IMR-90 (cell line): ENCODE data around the gene AXL. TPM values are rescaled to one million over a fixed set of nuclear protein-coding genes. Genes with fewer than 3 reads are reported as not detected.

ENCODE experiments used
- ATAC-seq: fragments of 200-7000 bp; cut with Tn5 transposase; 2 replicates; pipeline ENCODE4 v1.9.1; 2020; ENCODE audit warnings: low read depth, mild to moderate bottlenecking, moderate library complexity
- BruUV-seq: library from RNA; stranded (reverse); fragments of 400-500 nt; replicated peaks from 2 replicates; lab custom pipeline; 2021; lab: Mats Ljungman, UMichigan
- CTCF ChIA-PET: fragments of 300-600 bp; formaldehyde crosslinking; extraction: SDS; loops from one replicate; lab custom pipeline; 2021; ENCODE audit warnings: antibody characterized with exemption; lab: Yijun Ruan, JAX
- POLR2A ChIA-PET: fragments of 300-600 bp; sonication (Branson Sonifier 250); formaldehyde crosslinking; loops from one replicate; lab custom pipeline; 2022; ENCODE audit warnings: antibody characterized with exemption; ENCODE audit not compliant: unreplicated experiment; lab: Charles Lee
- DNase-seq: peaks from one replicate; pipeline ENCODE4 v3.0.0; 2013
- H2AFZ ChIP-seq: replicated peaks from 2 replicates; pipeline ENCODE3; 2013; ENCODE audit warnings: low read length, mild to moderate bottlenecking; ENCODE audit not compliant: poor library complexity
- H2AK5ac ChIP-seq: 2 replicates; pipeline ENCODE4 v1.6.1; 2013; ENCODE audit warnings: low read depth, low read length, inconsistent platforms
- H2AK9ac ChIP-seq: replicated peaks from 2 replicates; pipeline ENCODE3; 2013; ENCODE audit warnings: mild to moderate bottlenecking, low read depth, low read length, moderate library complexity; ENCODE audit not compliant: poor library complexity
- H2BK120ac ChIP-seq: 2 replicates; pipeline ENCODE4 v1.6.1; 2013; ENCODE audit warnings: low read depth, low read length, inconsistent platforms
- H2BK15ac ChIP-seq: 3 replicates; pipeline ENCODE4 v1.6.1; 2013; ENCODE audit warnings: low read depth, low read length, inconsistent platforms
- H2BK20ac ChIP-seq: 2 replicates; pipeline ENCODE4 v1.6.1; 2013; ENCODE audit warnings: low read depth, mild to moderate bottlenecking, inconsistent platforms, low read length, moderate library complexity
- H2BK5ac ChIP-seq: 2 replicates; pipeline ENCODE4 v1.6.1; 2013; ENCODE audit warnings: mild to moderate bottlenecking, low read depth, low read length, inconsistent platforms; ENCODE audit not compliant: poor library complexity, severe bottlenecking
- H3K14ac ChIP-seq: replicated peaks from 2 replicates; pipeline ENCODE4 v1.6.1; 2013; ENCODE audit warnings: low read depth, low read length, inconsistent platforms
- H3K18ac ChIP-seq: 2 replicates; pipeline ENCODE4 v1.6.1; 2013; ENCODE audit warnings: low read depth, low read length, control low read depth
- H3K23ac ChIP-seq: 2 replicates; pipeline ENCODE4 v1.6.1; 2013; ENCODE audit warnings: low read depth, low read length, inconsistent platforms
- H3K27ac ChIP-seq: 2 replicates; pipeline ENCODE4 v1.5.1; 2013; ENCODE audit warnings: mild to moderate bottlenecking, control low read depth, low read length; ENCODE audit not compliant: insufficient read depth
- H3K27me3 ChIP-seq: 2 replicates; pipeline ENCODE4 v1.6.1; 2013; ENCODE audit warnings: low read length; ENCODE audit not compliant: control insufficient read depth, insufficient read depth
- H3K36me3 ChIP-seq: 2 replicates; pipeline ENCODE4 v1.6.1; 2013; ENCODE audit warnings: low read length, mixed read lengths; ENCODE audit not compliant: control insufficient read depth, insufficient read depth
- H3K4ac ChIP-seq: 2 replicates; pipeline ENCODE4 v1.6.1; 2013; ENCODE audit warnings: low read depth, low read length, inconsistent platforms
- H3K4me1 ChIP-seq: 2 replicates; pipeline ENCODE4 v1.6.1; 2013; ENCODE audit warnings: low read length, mixed read lengths; ENCODE audit not compliant: control insufficient read depth, insufficient read depth
- H3K4me2 ChIP-seq: 2 replicates; pipeline ENCODE4 v1.6.1; 2013; ENCODE audit warnings: low read depth, mild to moderate bottlenecking, control low read depth, low read length, moderate library complexity
- H3K4me3 ChIP-seq: 2 replicates; pipeline ENCODE4 v1.5.1; 2013; ENCODE audit warnings: low read depth, mild to moderate bottlenecking, control low read depth, low read length, moderate library complexity; ENCODE audit not compliant: insufficient read depth
- H3K56ac ChIP-seq: 2 replicates; pipeline ENCODE4 v1.6.1; 2013; ENCODE audit warnings: low read length, inconsistent platforms; ENCODE audit not compliant: insufficient read depth; ENCODE audit errors: extremely low read depth
- H3K79me1 ChIP-seq, 2 experiments: 2 replicates each; pipeline ENCODE4 v1.6.1; 2013; ENCODE audit warnings: low read length in 2 of 2, inconsistent platforms in 1 of 2, low read depth in 1 of 2
- H3K9ac ChIP-seq: 2 replicates; pipeline ENCODE4 v1.6.1; 2013; ENCODE audit warnings: low read depth, low read length, control low read depth
- H3K9me1 ChIP-seq: 2 replicates; pipeline ENCODE4 v1.6.1; 2013; ENCODE audit warnings: low read length, inconsistent platforms; ENCODE audit not compliant: insufficient read depth
- H3K9me3 ChIP-seq: 2 replicates; pipeline ENCODE4 v1.6.1; 2013; ENCODE audit warnings: low read length; ENCODE audit not compliant: control insufficient read depth, insufficient read depth
- H4K20me1 ChIP-seq: 2 replicates; pipeline ENCODE4 v1.6.1; 2013; ENCODE audit warnings: low read length, inconsistent platforms; ENCODE audit not compliant: insufficient read depth
- H4K5ac ChIP-seq: 2 replicates; pipeline ENCODE4 v1.6.1; 2013; ENCODE audit warnings: mild to moderate bottlenecking, low read depth, low read length, control low read depth
- H4K8ac ChIP-seq, 2 experiments: 2 replicates each; pipeline ENCODE4 v1.6.1; 2013; ENCODE audit warnings: low read depth in 2 of 2, low read length in 2 of 2, control low read depth in 1 of 2, inconsistent platforms in 1 of 2
- H4K91ac ChIP-seq: 2 replicates; pipeline ENCODE4 v1.6.1; 2013; ENCODE audit warnings: low read depth, low read length, inconsistent platforms; ENCODE audit not compliant: insufficient read depth
- FOS ChIP-seq: fragments of 150-350 bp; IDR thresholded peaks from 2 replicates; pipeline ENCODE4 v1.6.1; 2016; ENCODE audit warnings: low read depth, low read length
- POLR2A ChIP-seq: IDR thresholded peaks from 2 replicates; pipeline ENCODE4 v1.6.1; 2012; ENCODE audit warnings: mild to moderate bottlenecking, low read depth, low read length
- RCOR1 ChIP-seq: IDR thresholded peaks from 2 replicates; pipeline ENCODE4 v1.6.1; 2012; ENCODE audit warnings: mild to moderate bottlenecking, low read length, improper control_type of control experiment; ENCODE audit not compliant: insufficient replicate concordance
- RFX5 ChIP-seq: IDR thresholded peaks from 2 replicates; pipeline ENCODE4 v1.8.0; 2012; ENCODE audit warnings: low read depth, mild to moderate bottlenecking, low read length, moderate library complexity
- WGBS, 2 experiments: methylation state at CpG; one replicate each; pipeline versions ENCODE4 v1.1.5 to v1.1.7; 2013; ENCODE audit warnings: missing lambda C conversion rate in 2 of 2; ENCODE audit not compliant: insufficient read length in 1 of 2; ENCODE audit errors: extremely low coverage in 2 of 2; 5-methylcytosine and 5-hydroxymethylcytosine counted together
- dilution Hi-C: fragments of 300-500 bp; cut with HindIII; formaldehyde crosslinking; loops from one replicate; pipeline ENCODE4 v1.14.3; 2018; ENCODE audit warnings: low sequenced_read_pairs; ENCODE audit not compliant: unreplicated experiment
- in situ Hi-C: fragments of 300-500 bp; cut with MboI; formaldehyde crosslinking; loops from 3 replicates; pipeline ENCODE4 v1.14.3; 2019; ENCODE audit warnings: low sequenced_read_pairs, inconsistent platforms, mixed read lengths
- intact Hi-C: fragments of 100-400 bp; cut with micrococcal nuclease; formaldehyde crosslinking; loops from 2 replicates; pipeline ENCODE4 v1.10.0; 2022
- polyA plus RNA-seq, 3 experiments: library from polyadenylated mRNA; depleted of rRNA; stranded (reverse); fragments of >200 nt; gene quantifications; 2 replicates each; pipeline ENCODE4 v1.2.3, GENCODE V29; 2012; ENCODE audit warnings: low replicate concordance in 1 of 3
- total RNA-seq: library from RNA; depleted of rRNA; stranded (reverse); fragments of >200 nt; gene quantifications from 2 replicates; pipeline ENCODE4 v1.2.3, GENCODE V29; 2012

The AXL gene
- total and polyA plus RNA-seq, 2 of the 4 experiments (the other 2 are of a cell fraction): 212 to 466 TPM

DNA sequence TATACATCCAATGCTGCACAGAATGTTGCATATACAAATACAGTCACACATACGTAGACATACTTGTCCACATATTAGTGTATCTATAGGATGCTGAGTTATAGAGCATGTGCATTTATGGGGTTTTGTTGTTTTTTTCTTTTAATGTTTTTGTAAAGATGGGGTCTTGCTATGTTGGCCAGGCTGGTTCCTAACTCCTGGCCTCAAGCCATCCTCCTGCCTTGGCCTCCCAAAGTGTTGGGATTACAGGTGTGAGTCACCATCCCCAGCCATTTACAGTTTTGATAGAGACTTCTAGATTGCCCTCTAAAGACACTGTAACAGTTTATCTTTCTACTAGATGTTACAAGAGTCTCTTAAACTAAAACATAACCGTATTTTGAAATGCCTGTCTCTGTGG lies 59.5 kb downstream of the AXL start:
- Histone ChIP-seq H3K23ac (no peak overlapping the region), H3K9ac (no peak overlapping the region), H4K5ac (no peak overlapping the region), H3K4ac (no peak overlapping the region), H2BK20ac (no peak overlapping the region), H3K9me3 (no peaks in the 10 kb centered on the region), H3K27me3 (no peaks in the 10 kb centered on the region), H2AFZ (no peak overlapping the region), H3K18ac (no peak overlapping the region), H3K14ac (no peak overlapping the region), H2AK5ac (no peak overlapping the region), H3K4me3 (no peak overlapping the region), H3K9me1 (no peaks in the 10 kb centered on the region), H2AK9ac (no peak overlapping the region), H2BK5ac (no peak overlapping the region), H3K36me3 (peaks cover 71% of the 10 kb centered on the region), H4K20me1 (peaks cover 18% of the 10 kb centered on the region; the same call in 1 of the 2 replicates), H3K4me1 (no peaks in the 10 kb centered on the region), H3K27ac (no peak overlapping the region), H2BK120ac (no peak overlapping the region), H2BK15ac (no peak overlapping the region), H3K4me2 (no peak overlapping the region), H3K56ac (no peak overlapping the region), H4K91ac (no peak overlapping the region), H3K79me1 (peaks cover 40 to 52% of the 10 kb centered on the region in 2 experiments), H4K8ac (no peak overlapping the region)
- BruUV-seq: no TSS peak
- DNase-seq (no peak), ATAC-seq (no peak)
- dilution Hi-C loops: no loop called here
- intact Hi-C loops: no loop called here
- TF ChIP-seq RFX5 (no peak), RCOR1 (no peak), POLR2A (no peak), FOS (no peak)
- ChIA-PET CTCF (no interaction called here), POLR2A (no interaction called here)
- in situ Hi-C loops: no loop called here
- 100% methylated on average over 1 of the region's 2 CpGs; no CpG with 5 or more reads in 1 of the 2 experiments for WGBS, 2 experiments
